22Rv1 (cell line): ENCODE data around the gene CEP41.

Source experiments
- ZFX ChIP-seq: fragments of 450-650 bp; IDR thresholded peaks from 2 replicates; pipeline ENCODE4 v1.6.1; 2017; ENCODE audit warnings: antibody characterized with exemption, borderline replicate concordance
- TF ChIP-seq, protein P1 (sequence below): fragments of 450-650 bp; IDR thresholded peaks from 2 replicates; pipeline ENCODE4 v1.5.1; 2017; ENCODE audit warnings: mild to moderate bottlenecking

DNA sequence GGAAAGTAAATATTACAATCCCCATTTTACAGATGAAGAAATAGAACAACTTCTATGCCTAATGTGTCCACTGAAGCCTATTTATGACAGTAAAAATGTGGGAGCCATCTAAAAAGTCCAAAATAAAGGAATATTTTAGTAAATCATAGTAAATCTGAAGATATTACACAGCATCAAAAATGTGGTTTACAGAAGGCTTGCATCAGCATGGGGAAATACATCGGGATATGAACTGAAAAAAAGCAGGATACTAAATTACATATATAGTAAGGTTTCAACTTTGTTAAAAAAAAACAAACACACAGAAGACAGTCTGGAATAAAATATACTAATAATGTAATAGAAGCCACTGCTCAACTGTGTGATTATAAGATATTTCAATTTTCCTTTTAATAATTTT lies 39.7 kb downstream of the CEP41 start:
- TF ChIP-seq, protein P1, sequence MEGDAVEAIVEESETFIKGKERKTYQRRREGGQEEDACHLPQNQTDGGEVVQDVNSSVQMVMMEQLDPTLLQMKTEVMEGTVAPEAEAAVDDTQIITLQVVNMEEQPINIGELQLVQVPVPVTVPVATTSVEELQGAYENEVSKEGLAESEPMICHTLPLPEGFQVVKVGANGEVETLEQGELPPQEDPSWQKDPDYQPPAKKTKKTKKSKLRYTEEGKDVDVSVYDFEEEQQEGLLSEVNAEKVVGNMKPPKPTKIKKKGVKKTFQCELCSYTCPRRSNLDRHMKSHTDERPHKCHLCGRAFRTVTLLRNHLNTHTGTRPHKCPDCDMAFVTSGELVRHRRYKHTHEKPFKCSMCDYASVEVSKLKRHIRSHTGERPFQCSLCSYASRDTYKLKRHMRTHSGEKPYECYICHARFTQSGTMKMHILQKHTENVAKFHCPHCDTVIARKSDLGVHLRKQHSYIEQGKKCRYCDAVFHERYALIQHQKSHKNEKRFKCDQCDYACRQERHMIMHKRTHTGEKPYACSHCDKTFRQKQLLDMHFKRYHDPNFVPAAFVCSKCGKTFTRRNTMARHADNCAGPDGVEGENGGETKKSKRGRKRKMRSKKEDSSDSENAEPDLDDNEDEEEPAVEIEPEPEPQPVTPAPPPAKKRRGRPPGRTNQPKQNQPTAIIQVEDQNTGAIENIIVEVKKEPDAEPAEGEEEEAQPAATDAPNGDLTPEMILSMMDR = no peak
- no peak for TF ChIP-seq ZFX
